ENCODE results near the gene ARHGEF26.

ARHGEF26 gene

GRCh38 chr3:154126651-154127050 is 5.5 kb downstream of the ARHGEF26 start:
- no peak for TF ChIP-seq POLR2A (IDR thresholded peaks at IDR 0.05; ENCODE audit: low read depth, low read length)
- DNase-seq (ENCODE audit: insufficient read length, low spot score) = no peak
- FAIRE-seq = no peak

GRCh38 chr3:154129625-154130024 is 8.4 kb downstream of the ARHGEF26 start:
- DNase-seq (ENCODE audit: insufficient read length, low spot score) = no peak
- TF ChIP-seq POLR2A (IDR thresholded peaks at IDR 0.05; ENCODE audit: low read depth, low read length) = no peak
- no peak for FAIRE-seq

- FAIRE-seq = no peak
- DNase-seq (ENCODE audit: insufficient read length, low spot score) = no peak
- TF ChIP-seq POLR2A (IDR thresholded peaks at IDR 0.05; ENCODE audit: low read depth, low read length) = no peak
These were observed 9.3 kb downstream of the ARHGEF26 start for GRCh38 chr3:154130540-154130939.

- no peak for DNase-seq (ENCODE audit: insufficient read length, low spot score)
- no peak for FAIRE-seq
- no peak for TF ChIP-seq POLR2A (IDR thresholded peaks at IDR 0.05; ENCODE audit: low read depth, low read length)
These were observed 10.6 kb downstream of the ARHGEF26 start for GRCh38 chr3:154131830-154132229.

- FAIRE-seq (no peak), DNase-seq (ENCODE audit: insufficient read length, low spot score) (no peak)
- TF ChIP-seq POLR2A (IDR thresholded peaks at IDR 0.05; ENCODE audit: low read depth, low read length) = no peak
These were observed 11.7 kb downstream of the ARHGEF26 start for GRCh38 chr3:154132777-154133375.

- no peak for TF ChIP-seq POLR2A (IDR thresholded peaks at IDR 0.05; ENCODE audit: low read depth, low read length)
- DNase-seq (ENCODE audit: insufficient read length, low spot score) (no peak), FAIRE-seq (peak; percentile 23)
These were observed 14.5 kb downstream of the ARHGEF26 start for GRCh38 chr3:154135511-154136173.

GRCh38 chr3:154137036-154137435 is 15.8 kb downstream of the ARHGEF26 start:
- TF ChIP-seq POLR2A (IDR thresholded peaks at IDR 0.05; ENCODE audit: low read depth, low read length) = no peak
- FAIRE-seq = no peak
- DNase-seq (ENCODE audit: insufficient read length, low spot score) = no peak

GRCh38 chr3:154139996-154140436 is 18.8 kb downstream of the ARHGEF26 start:
- FAIRE-seq (no peak), DNase-seq (ENCODE audit: insufficient read length, low spot score) (no peak)
- no peak for TF ChIP-seq POLR2A (IDR thresholded peaks at IDR 0.05; ENCODE audit: low read depth, low read length)

- TF ChIP-seq POLR2A (IDR thresholded peaks at IDR 0.05; ENCODE audit: low read depth, low read length) = no peak
- FAIRE-seq (no peak), DNase-seq (ENCODE audit: insufficient read length, low spot score) (no peak)
These were observed 21.4 kb downstream of the ARHGEF26 start for GRCh38 chr3:154142608-154143007.

GRCh38 chr3:154143873-154144272 is 22.7 kb downstream of the ARHGEF26 start:
- DNase-seq (ENCODE audit: insufficient read length, low spot score) = no peak
- no peak for FAIRE-seq
- TF ChIP-seq POLR2A (IDR thresholded peaks at IDR 0.05; ENCODE audit: low read depth, low read length) = no peak

GRCh38 chr3:154144825-154145465 is 23.8 kb downstream of the ARHGEF26 start:
- TF ChIP-seq POLR2A (IDR thresholded peaks at IDR 0.05; ENCODE audit: low read depth, low read length) = no peak
- DNase-seq (ENCODE audit: insufficient read length, low spot score) (no peak), FAIRE-seq (no peak)

GRCh38 chr3:154148541-154148940 is 27.4 kb downstream of the ARHGEF26 start:
- DNase-seq (ENCODE audit: insufficient read length, low spot score) (no peak), FAIRE-seq (no peak)
- TF ChIP-seq POLR2A (IDR thresholded peaks at IDR 0.05; ENCODE audit: low read depth, low read length) = no peak

GRCh38 chr3:154149286-154149685 is 28.1 kb downstream of the ARHGEF26 start:
- no peak for DNase-seq (ENCODE audit: insufficient read length, low spot score)
- no peak for TF ChIP-seq POLR2A (IDR thresholded peaks at IDR 0.05; ENCODE audit: low read depth, low read length)
- no peak for FAIRE-seq

- DNase-seq (ENCODE audit: insufficient read length, low spot score) = peak; percentile 1
- no peak for TF ChIP-seq POLR2A (IDR thresholded peaks at IDR 0.05; ENCODE audit: low read depth, low read length)
- peak; percentile 36 for FAIRE-seq
These were observed 30.8 kb downstream of the ARHGEF26 start for GRCh38 chr3:154151969-154152368.

- FAIRE-seq (no peak), DNase-seq (ENCODE audit: insufficient read length, low spot score) (no peak)
- no peak for TF ChIP-seq POLR2A (IDR thresholded peaks at IDR 0.05; ENCODE audit: low read depth, low read length)
These were observed 31.6 kb downstream of the ARHGEF26 start for GRCh38 chr3:154152741-154153140.
